Natural killer cell (primary cell): ENCODE results near the gene METTL26. TPM values are rescaled to one million over a fixed set of nuclear protein-coding genes. Genes with fewer than 3 reads are reported as not detected.

Experiments used
- ATAC-seq, 3 donors: fragments of 150-1000 bp in 2 of 3; fragments of 200-7000 bp in 1 of 3; cut with Tn5 transposase; 1 replicate in 1 of 3; 2 replicates in 2 of 3; pipeline ENCODE4 v1.10.0; 2021; ENCODE audit warnings: mild to moderate bottlenecking in 2 of 3, moderate library complexity in 2 of 3
- DNase-seq, 2 donors: peaks; one replicate each; pipeline versions ENCODE4 v3.0.0 to v3.0.0-alpha.2; 2013 to 2021; ENCODE audit warnings: mixed read lengths in 1 of 2
- H3K27ac ChIP-seq: one replicate; pipeline ENCODE4 v1.5.1; 2013; ENCODE audit warnings: mild to moderate bottlenecking, low read length
- H3K27me3 ChIP-seq: one replicate; pipeline ENCODE4 v1.6.1; 2013; ENCODE audit warnings: low read length; ENCODE audit not compliant: control insufficient read depth, insufficient read depth
- H3K36me3 ChIP-seq: one replicate; pipeline ENCODE4 v1.6.1; 2013; ENCODE audit warnings: low read length; ENCODE audit not compliant: control insufficient read depth, insufficient read depth
- H3K4me1 ChIP-seq: one replicate; pipeline ENCODE4 v1.6.1; 2013; ENCODE audit warnings: low read length; ENCODE audit not compliant: control insufficient read depth, insufficient read depth
- H3K4me3 ChIP-seq: one replicate; pipeline ENCODE4 v1.5.1; 2013; ENCODE audit warnings: low read length
- H3K9me3 ChIP-seq: one replicate; pipeline ENCODE4 v1.6.1; 2013; ENCODE audit warnings: low read length; ENCODE audit not compliant: control insufficient read depth, insufficient read depth
- H3K27ac Mint-ChIP-seq, 2 donors: one replicate each; pipeline ENCODE4 v1.8.0; 2022; ENCODE audit warnings: mild to moderate bottlenecking in 2 of 2, mixed read lengths in 2 of 2, moderate library complexity in 1 of 2
- H3K27me3 Mint-ChIP-seq, 2 donors: one replicate each; pipeline ENCODE4 v1.8.0; 2022; ENCODE audit warnings: low read depth in 2 of 2, mixed read lengths in 2 of 2
- H3K36me3 Mint-ChIP-seq: one replicate; pipeline ENCODE4 v1.8.0; 2022; ENCODE audit warnings: mixed read lengths
- H3K4me1 Mint-ChIP-seq, 2 donors: one replicate each; pipeline ENCODE4 v1.8.0; 2022; ENCODE audit warnings: mixed read lengths in 2 of 2
- H3K4me3 Mint-ChIP-seq: one replicate; pipeline ENCODE4 v1.8.0; 2022; ENCODE audit warnings: mild to moderate bottlenecking, moderate library complexity, mixed read lengths
- H3K9me3 Mint-ChIP-seq, 2 donors: one replicate each; pipeline ENCODE4 v1.8.0; 2022; ENCODE audit warnings: mixed read lengths in 2 of 2
- WGBS: methylation state at CpG from one replicate; pipeline ENCODE4 v1.1.7; 2013; ENCODE audit warnings: missing lambda C conversion rate; ENCODE audit not compliant: insufficient coverage; 5-methylcytosine and 5-hydroxymethylcytosine counted together
- intact Hi-C: fragments of 100-400 bp; cut with micrococcal nuclease; formaldehyde crosslinking; loops from one replicate; pipeline ENCODE4 v1.14.2; 2022
- total RNA-seq, 4 donors: library from RNA; stranded (reverse); fragments of 120-200 nt in 1 of 4; gene quantifications; one replicate each; pipeline versions ENCODE4 v1.2.3 to v1.2.4, GENCODE V29; 2013 to 2022
- TF ChIP-seq, protein P1 (sequence below): fragments of 200-600 bp; IDR thresholded peaks from one replicate; pipeline ENCODE4 v1.8.0; 2022; ENCODE audit warnings: antibody characterized with exemption

METTL26 gene
- total RNA-seq, 3 donors from 2014 or later (not counting 1 experiment from before 2014, with no cell fraction given): 33.7 to 36.3 (median 36.1) TPM

DNA sequence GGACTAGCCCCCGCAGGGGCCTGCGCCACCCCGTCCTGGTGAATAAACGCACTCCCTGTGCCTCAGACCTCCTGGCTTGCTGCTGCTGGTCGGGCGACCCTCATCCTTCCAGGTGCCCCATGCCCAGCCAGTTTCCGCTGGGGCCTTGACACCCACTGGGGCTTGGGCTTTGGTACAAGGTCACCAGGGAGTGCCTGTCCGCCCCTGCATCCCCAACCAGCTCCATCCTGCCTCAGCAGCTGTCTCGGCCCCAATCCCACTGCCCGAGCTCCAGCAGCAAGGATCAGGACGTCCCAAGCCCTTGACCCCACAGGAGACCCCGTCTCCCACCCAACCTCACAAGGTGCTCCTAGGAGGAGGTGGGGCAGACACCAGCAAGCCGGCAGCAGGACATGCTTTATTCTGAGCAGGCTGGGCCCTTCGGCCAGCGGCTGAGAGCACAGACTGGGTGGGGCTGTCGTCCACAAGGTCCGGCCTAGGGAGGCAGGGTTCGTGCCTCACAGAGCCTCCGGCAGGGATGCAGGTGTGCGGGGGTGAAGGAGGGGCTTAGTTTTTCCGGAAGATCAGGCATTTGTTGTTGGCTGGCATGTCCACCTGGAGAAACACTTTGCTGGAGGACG is 1.9 kb downstream of the METTL26 start:
- WGBS: 96% methylated on average over 22 of the region's 22 CpGs
- no peak overlapping the region for H3K4me3 Mint-ChIP-seq
- intact Hi-C loops: no loop called here
- DNase-seq: no peak
- peaks cover 0 to 3% of the 10 kb centered on the region in 2 donors for H3K27me3 Mint-ChIP-seq
- H3K36me3 Mint-ChIP-seq: no peaks in the 10 kb centered on the region
- Histone ChIP-seq H3K36me3 (no peaks in the 10 kb centered on the region), H3K4me3 (no peak overlapping the region), H3K4me1 (peaks cover 25% of the 10 kb centered on the region), H3K27me3 (no peaks in the 10 kb centered on the region), H3K27ac (no peak overlapping the region), H3K9me3 (no peaks in the 10 kb centered on the region)
- TF ChIP-seq, protein P1, sequence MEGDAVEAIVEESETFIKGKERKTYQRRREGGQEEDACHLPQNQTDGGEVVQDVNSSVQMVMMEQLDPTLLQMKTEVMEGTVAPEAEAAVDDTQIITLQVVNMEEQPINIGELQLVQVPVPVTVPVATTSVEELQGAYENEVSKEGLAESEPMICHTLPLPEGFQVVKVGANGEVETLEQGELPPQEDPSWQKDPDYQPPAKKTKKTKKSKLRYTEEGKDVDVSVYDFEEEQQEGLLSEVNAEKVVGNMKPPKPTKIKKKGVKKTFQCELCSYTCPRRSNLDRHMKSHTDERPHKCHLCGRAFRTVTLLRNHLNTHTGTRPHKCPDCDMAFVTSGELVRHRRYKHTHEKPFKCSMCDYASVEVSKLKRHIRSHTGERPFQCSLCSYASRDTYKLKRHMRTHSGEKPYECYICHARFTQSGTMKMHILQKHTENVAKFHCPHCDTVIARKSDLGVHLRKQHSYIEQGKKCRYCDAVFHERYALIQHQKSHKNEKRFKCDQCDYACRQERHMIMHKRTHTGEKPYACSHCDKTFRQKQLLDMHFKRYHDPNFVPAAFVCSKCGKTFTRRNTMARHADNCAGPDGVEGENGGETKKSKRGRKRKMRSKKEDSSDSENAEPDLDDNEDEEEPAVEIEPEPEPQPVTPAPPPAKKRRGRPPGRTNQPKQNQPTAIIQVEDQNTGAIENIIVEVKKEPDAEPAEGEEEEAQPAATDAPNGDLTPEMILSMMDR: no peak
- H3K27ac Mint-ChIP-seq: no peak overlapping the region
- H3K9me3 Mint-ChIP-seq: no peaks in the 10 kb centered on the region
- ATAC-seq: no peak
- peaks cover 7 to 12% of the 10 kb centered on the region in 2 donors for H3K4me1 Mint-ChIP-seq

DNA sequence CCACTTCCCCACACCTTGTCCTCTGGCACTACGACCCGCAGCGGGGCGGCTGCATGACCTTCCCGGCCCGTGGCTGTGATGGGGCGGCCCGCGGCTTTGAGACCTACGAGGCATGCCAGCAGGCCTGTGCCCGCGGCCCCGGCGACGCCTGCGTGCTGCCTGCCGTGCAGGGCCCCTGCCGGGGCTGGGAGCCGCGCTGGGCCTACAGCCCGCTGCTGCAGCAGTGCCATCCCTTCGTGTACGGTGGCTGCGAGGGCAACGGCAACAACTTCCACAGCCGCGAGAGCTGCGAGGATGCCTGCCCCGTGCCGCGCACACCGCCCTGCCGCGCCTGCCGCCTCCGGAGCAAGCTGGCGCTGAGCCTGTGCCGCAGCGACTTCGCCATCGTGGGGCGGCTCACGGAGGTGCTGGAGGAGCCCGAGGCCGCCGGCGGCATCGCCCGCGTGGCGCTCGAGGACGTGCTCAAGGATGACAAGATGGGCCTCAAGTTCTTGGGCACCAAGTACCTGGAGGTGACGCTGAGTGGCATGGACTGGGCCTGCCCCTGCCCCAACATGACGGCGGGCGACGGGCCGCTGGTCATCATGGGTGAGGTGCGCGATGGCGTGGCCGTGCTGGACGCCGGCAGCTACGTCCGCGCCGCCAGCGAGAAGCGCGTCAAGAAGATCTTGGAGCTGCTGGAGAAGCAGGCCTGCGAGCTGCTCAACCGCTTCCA is 2.6 kb downstream of the METTL26 start:
- H3K4me1 Mint-ChIP-seq: peaks cover 7 to 12% of the 10 kb centered on the region in 2 donors
- ATAC-seq: no peak
- intact Hi-C loops: no loop called here
- H3K27ac ChIP-seq: no peak overlapping the region
- H3K27me3 Mint-ChIP-seq: peaks cover 0 to 3% of the 10 kb centered on the region in 2 donors
- H3K36me3 ChIP-seq: peaks cover 4% of the 10 kb centered on the region
- H3K4me3 ChIP-seq: no peak overlapping the region
- H3K36me3 Mint-ChIP-seq: no peaks in the 10 kb centered on the region
- TF ChIP-seq, protein P1: no peak
- H3K27me3 ChIP-seq: no peaks in the 10 kb centered on the region
- no peaks in the 10 kb centered on the region for H3K9me3 Mint-ChIP-seq
- H3K4me1 ChIP-seq: peaks cover 25% of the 10 kb centered on the region
- DNase-seq: no peak
- WGBS: 97% methylated on average over 74 of the region's 74 CpGs
- peak overlapping the region; percentile 17 for H3K4me3 Mint-ChIP-seq
- H3K27ac Mint-ChIP-seq: no peak overlapping the region
- H3K9me3 ChIP-seq: no peaks in the 10 kb centered on the region

DNA sequence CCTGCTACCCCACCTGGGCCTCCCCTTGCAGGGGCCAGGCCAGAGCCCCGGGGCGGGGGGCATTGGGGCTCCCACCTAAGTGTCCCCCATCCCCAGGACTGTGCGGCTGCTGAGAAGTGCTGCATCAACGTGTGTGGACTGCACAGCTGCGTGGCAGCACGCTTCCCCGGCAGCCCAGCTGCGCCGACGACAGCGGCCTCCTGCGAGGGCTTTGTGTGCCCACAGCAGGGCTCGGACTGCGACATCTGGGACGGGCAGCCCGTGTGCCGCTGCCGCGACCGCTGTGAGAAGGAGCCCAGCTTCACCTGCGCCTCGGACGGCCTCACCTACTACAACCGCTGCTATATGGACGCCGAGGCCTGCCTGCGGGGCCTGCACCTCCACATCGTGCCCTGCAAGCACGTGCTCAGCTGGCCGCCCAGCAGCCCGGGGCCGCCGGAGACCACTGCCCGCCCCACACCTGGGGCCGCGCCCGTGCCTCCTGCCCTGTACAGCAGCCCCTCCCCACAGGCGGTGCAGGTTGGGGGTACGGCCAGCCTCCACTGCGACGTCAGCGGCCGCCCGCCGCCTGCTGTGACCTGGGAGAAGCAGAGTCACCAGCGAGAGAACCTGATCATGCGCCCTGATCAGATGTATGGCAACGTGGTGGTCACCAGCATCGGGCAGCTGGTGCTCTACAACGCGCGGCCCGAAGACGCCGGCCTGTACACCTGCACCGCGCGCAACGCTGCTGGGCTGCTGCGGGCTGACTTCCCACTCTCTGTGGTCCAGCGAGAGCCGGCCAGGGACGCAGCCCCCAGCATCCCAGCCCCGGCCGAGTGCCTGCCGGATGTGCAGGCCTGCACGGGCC is 3.4 kb downstream of the METTL26 start:
- Mint-ChIP-seq H3K4me3 (no peak overlapping the region), H3K4me1 (peaks cover 7 to 12% of the 10 kb centered on the region in 2 donors), H3K27ac (no peak overlapping the region), H3K27me3 (peaks cover 0 to 3% of the 10 kb centered on the region in 2 donors), H3K36me3 (no peaks in the 10 kb centered on the region), H3K9me3 (no peaks in the 10 kb centered on the region)
- DNase-seq (no peak), ATAC-seq (no peak)
- H3K27ac ChIP-seq: no peak overlapping the region
- peaks cover 19% of the 10 kb centered on the region for H3K4me1 ChIP-seq
- H3K27me3 ChIP-seq: no peaks in the 10 kb centered on the region
- intact Hi-C loops: no loop called here
- H3K4me3 ChIP-seq: no peak overlapping the region
- 96% methylated on average over 67 of the region's 67 CpGs for WGBS
- H3K36me3 ChIP-seq: peaks cover 5% of the 10 kb centered on the region
- H3K9me3 ChIP-seq: no peaks in the 10 kb centered on the region
- TF ChIP-seq, protein P1: no peak
